LoVo (cell line): ENCODE results near the gene TDRD12.
A peak's percentile ranks its signal among the peaks of the same experiment; 100 is the strongest.

Experiments used
- DNase-seq: peaks from one replicate; pipeline ENCODE4 v3.0.0-alpha.2; 2016; ENCODE audit warnings: low spot score

Gene TDRD12

DNA sequence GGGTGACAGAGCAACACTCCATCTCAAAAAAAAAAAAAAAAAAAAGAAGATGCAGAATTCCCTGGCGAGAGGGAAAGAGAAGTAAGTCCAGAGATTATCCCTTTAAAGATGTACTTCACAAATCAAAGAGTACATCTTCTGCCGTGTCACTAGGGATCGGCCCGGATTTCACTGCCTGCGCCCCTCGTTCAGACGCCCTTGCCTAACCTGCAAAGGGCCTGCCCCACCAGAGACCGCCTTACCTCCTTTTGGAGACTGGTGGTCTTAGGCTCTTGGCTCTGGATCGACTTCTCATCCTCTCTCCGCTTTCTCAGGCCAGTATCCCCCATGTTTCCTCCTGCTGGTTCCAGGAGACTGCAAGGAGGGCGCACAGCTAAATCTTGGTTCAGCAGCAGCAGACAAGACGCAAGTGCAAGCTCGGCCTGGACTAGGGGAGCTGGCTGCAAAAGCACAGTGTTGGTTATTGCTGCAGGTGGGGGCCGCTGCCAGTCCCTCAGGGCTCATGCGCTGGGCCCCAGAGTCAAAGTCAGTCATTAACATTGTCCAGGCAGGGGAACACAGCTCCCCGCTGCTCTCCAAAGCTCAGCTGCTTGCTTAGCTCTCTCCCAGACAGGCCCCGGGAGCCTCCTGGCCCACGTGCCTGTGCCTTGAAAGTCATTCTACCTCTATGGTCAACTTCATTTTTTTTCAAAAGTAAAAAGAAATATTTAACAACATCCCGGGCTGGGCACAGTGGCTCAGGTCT lies 148.8 kb downstream of the TDRD12 start:
- no peak for DNase-seq

DNA sequence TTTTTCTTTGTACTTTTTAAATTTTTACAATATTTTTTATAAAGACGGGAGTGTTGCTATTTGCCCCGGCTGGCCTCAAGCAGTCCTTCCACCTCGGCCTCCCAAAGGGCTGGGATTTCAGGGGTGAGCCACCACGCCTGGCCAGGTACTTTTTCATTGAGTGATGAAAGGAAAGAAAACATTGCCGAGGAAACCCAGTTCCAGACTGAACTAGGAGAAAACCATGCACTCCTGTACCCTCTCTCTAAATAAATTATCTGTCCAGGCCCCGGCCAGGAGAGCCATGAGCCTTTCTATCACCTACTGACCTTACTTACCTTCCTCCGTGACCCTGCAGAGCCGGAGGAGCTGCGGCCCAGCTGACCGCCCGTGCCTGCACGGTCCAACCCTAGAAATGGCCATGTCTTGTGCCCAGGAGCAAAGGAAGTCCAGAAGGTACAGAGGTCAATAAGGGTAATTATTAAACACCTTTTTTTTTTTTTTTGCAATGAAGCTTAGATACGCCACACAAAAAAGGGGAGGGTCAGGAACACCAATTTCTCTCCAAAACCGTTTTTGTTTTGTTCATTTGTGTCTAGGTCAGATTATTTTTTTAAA lies 149.9 kb downstream of the TDRD12 start, which contains the start of gene SLC7A9:
TSS of gene SLC7A9 (minus strand) at position 399 of the 597 bp plus-strand sequence. CDS start 1,233 bp downstream, outside the sequence.
- DNase-seq: no peak

DNA sequence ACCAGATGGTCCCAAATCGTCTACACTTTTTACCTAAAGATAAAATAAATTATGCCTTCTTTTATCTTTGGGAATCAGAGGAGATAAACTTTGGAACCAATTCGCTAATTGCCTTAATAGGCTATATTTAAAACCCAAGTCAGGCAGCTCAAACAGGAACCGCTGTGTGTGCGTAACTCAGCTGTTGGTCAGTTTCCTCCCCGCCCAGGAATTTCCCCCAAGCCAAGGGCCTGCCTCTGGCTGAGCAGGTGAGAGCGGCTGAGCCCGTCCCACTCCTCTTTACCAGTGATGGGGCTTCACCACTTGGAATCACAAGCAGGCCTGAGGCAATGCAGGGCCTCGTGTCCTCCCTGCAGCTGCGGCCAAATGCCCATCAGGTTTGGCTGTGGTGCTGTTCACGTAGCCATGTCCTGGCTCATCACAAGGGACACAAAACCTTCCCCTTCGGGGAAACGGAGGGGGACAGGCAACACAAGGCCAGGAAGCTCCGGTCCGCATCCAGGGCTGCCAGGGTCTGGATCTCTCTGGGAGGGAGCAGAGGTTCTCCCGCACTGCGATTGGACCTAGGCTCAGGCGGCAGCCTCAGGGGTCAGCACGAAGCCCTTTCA lies 150.5 kb downstream of the TDRD12 start:
- DNase-seq: no peak

DNA sequence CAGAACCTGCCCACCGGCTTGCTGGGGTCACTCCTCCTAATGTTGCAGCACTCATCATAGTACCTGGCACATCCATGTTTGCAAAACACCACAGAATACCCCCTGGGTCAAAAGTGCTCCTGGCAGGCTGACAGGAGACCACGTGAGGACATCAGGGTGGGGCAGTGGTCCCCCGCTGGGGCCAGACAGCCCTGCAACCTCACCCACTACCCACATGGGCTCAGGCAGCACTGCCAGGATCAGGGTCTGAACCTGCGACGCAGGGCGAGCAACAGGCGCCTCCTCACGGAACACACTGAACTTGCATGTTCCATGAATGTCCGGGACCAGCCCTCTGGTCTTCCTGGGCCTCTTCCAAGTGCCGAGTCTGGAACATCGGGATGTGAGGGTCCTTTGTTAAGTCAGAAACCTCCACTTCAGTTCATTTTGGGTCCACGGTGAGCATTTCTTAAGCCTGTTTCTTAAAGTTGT lies 151.4 kb downstream of the TDRD12 start:
- no peak for DNase-seq

DNA sequence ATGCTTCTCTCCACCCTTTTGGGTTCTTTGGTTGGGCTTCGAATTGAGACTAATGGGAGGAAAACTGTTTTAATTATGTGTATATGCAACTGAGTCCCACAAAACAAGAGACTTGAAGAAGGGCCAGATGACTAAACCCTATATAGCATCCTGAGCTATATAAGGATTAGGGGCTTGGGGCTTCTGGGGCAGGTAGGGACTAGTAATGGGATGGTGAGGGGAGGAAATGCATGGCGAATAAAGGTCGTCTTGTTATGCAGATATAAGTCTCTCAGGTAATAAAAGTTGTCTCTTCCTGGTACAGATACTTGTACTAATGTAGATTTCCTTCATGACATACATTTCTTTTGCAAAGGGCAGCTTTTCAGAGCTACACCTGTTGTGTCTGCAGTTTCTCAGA lies 152.8 kb downstream of the TDRD12 start:
- DNase-seq: no peak

DNA sequence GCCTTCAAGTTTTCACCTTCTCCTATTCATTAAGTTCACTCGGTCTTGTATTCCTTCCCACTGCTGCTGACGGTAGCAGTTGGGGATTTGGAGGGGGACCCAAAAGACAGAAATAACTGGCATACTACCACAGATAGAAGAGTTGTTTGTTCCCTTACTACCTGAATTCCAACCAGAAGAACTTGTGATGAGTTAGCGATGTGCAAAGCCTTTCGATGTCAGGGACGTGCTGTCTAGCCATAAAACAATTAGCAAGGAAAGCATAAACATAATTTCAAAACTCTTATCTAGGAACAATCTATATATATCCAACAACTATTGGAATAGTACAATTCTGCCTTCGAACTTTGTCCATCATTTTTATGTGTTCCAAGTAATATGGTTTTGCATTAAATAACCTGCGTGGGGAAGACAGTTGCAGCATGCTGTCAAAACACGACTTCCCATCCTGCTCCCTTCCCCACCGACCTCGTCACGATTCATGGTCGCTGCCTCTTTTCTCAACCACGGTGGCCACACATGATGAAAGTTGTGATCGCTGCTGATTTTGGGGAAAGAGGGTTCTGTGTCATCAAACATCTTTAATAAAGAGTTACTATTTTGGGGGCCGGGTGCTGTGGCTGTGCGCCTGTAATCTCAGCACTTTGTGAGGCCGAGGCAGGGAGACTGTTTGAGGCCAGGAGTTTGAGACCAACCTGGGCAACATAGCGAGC lies 153.8 kb downstream of the TDRD12 start:
- no peak for DNase-seq

DNA sequence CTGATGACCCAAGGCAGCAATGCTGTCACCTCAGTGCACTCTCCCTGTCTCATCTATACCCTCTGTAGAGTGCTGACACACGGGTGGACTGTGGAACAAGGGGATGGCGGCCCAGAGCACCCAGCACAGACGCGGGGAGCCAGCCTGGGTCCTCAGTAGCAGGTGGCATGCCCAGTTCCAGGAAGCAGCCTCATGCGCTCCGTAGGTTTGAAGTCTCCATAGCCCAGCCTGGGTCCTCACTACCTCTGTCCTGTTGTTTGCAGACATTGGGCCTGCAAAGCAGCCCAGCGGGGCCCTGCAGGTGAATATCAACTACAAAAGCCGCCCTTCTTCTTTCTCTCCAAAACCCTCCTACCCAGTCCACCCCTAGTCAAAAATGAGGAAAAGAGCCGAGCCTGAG lies 155.0 kb downstream of the TDRD12 start:
- DNase-seq: no peak

DNA sequence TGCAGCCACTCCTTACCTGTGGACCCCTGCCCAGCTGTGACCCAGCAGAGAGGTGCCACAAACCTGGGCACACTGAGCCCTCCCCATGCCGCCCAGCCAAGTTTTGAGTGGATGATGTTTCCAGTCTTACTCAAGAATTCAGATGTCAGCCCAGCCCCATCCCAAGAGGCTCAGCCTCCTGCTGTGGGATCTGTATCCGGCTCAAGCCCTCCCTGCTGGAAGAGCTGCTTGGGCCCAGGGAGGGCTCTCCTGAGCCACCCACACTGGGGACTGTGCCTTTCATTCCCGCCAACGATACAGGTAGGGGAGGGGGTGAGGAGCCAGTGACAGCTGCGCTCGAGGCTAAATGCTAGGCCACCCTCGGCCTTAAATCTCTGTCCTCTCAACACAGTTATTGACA lies 155.9 kb downstream of the TDRD12 start:
- no peak for DNase-seq

DNA sequence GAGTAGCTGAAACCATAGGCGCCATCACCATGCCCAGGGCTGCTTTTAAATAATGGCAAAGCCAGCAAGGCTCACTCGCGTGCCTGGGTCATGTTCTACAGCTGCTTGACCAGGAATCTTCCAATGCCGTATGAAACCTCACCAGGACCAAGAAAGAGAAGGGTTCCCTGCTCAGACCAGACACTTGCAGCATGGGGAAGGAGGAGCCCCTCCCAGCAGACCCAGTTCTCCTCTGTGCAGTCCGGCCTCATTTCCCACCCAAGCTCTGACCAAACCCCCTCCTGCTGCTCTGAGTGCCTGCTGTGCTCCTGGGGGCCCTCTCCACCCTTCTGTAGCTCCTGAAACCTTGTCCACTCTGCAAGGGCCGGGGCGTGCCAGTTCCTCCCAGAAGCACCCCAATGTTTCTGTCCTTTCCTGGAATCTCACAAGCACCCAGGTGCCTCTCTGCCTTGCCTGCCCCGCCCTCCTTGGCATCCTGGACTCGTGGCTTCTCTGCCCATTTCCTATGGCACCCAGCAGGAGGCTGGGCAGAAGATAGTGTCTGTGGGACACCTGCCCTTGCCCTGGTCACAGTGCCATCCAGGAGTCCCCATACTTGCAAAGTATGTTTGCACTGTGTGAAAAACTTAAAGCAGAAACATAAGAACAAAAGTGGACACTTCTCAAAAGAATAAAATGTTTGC lies 156.8 kb downstream of the TDRD12 start:
- DNase-seq: no peak

DNA sequence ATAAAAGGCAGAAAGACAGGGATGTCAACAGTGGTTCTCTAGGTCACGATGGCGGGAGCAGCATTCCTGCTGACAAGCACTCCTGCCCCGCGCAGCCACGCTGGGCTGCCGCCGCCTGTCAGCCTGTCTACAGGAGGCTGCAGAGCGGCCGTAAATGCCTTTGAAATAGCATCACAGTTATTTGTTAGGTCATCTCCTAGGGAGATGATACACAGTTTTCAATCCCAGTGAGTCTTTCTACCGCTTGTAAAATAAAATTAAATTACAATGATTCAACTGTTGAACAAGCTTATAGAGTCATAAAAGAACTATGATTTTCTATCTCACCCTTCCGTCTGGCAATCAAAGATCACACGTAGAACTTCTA lies 157.3 kb downstream of the TDRD12 start:
- DNase-seq: peak; percentile 59
